Measurements from ENCODE around the gene NUP133.

GRCh38 chr1:229552732-229553131, 44.6 kb upstream of the NUP133 start:
- TF ChIP-seq REST (IDR thresholded peaks at IDR 0.05; ENCODE audit: insufficient replicate concordance, low read depth) (no peak), CTCF (IDR thresholded peaks at IDR 0.05; ENCODE audit: insufficient read depth, low read length) (no peak), GABPA (IDR thresholded peaks at IDR 0.05; ENCODE audit: low read depth) (no peak), POLR2AphosphoS5 (IDR thresholded peaks at IDR 0.05; ENCODE audit: low read depth) (no peak; the same call in 1 of the 2 replicates)

Measured in HL-60 (cell line).